GM13976 (cell line): ENCODE data around the gene CCDC149.

Experiments
- DNase-seq: peaks from one replicate; pipeline ENCODE4 v3.0.0; 2012; ENCODE audit warnings: low spot score
- CTCF ChIP-seq: IDR thresholded peaks from 2 replicates; pipeline ENCODE4 v1.5.1; 2012; ENCODE audit warnings: borderline replicate concordance, mild to moderate bottlenecking; ENCODE audit not compliant: insufficient read depth; ENCODE audit errors: extremely low read depth, missing control alignments, control extremely low read depth
- in situ Hi-C: fragments of 300-500 bp; cut with MboI; formaldehyde crosslinking; loops from one replicate; pipeline ENCODE4 v1.12.0; 2022; ENCODE audit warnings: low sequenced_read_pairs, mixed read lengths, inconsistent platforms; ENCODE audit not compliant: unreplicated experiment

CCDC149 gene

GRCh38 chr4:24777536-24778463, 135.0 kb downstream of the CCDC149 start:
- TF ChIP-seq CTCF = no peak
- in situ Hi-C loops = no loop called here

GRCh38 chr4:24775750-24776149, 137.1 kb downstream of the CCDC149 start:
- TF ChIP-seq CTCF = no peak
- in situ Hi-C loops = no loop called here
- DNase-seq = no peak

More at GRCh38 chr4:24777536-24778463, 135.0 kb downstream of the CCDC149 start:
- no peak for DNase-seq

GRCh38 chr4:24775032-24775605, 137.7 kb downstream of the CCDC149 start:
- no peak for TF ChIP-seq CTCF
- no peak for DNase-seq
- in situ Hi-C loops = no loop called here

- in situ Hi-C loops = no loop called here
- no peak for DNase-seq
- no peak for TF ChIP-seq CTCF
Observed at GRCh38 chr4:24774452-24774851, 138.4 kb downstream of the CCDC149 start.

- DNase-seq = no peak
- no peak for TF ChIP-seq CTCF
- in situ Hi-C loops = no loop called here
Observed at GRCh38 chr4:24772952-24773351, 139.9 kb downstream of the CCDC149 start.

- in situ Hi-C loops = no loop called here
- no peak for DNase-seq
- no peak for TF ChIP-seq CTCF
Observed at GRCh38 chr4:24772061-24772705, 140.7 kb downstream of the CCDC149 start.
